GM19452 (cell line): ENCODE data around the gene SPC25.
A peak's percentile ranks its signal among the peaks of the same experiment; 100 is the strongest.
"Not testable (repeated sequence)": the region's sequence is repeated elsewhere in the genome, so short reads cannot be mapped to it uniquely, and the experiment has no call there.

Source experiments
- ATAC-seq: cut with Tn5 transposase; IDR thresholded peaks from one replicate; pipeline ENCODE4 v1.9.1; 2021; ENCODE audit not compliant: unreplicated experiment

SPC25 gene, protein sequence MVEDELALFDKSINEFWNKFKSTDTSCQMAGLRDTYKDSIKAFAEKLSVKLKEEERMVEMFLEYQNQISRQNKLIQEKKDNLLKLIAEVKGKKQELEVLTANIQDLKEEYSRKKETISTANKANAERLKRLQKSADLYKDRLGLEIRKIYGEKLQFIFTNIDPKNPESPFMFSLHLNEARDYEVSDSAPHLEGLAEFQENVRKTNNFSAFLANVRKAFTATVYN

DNA sequence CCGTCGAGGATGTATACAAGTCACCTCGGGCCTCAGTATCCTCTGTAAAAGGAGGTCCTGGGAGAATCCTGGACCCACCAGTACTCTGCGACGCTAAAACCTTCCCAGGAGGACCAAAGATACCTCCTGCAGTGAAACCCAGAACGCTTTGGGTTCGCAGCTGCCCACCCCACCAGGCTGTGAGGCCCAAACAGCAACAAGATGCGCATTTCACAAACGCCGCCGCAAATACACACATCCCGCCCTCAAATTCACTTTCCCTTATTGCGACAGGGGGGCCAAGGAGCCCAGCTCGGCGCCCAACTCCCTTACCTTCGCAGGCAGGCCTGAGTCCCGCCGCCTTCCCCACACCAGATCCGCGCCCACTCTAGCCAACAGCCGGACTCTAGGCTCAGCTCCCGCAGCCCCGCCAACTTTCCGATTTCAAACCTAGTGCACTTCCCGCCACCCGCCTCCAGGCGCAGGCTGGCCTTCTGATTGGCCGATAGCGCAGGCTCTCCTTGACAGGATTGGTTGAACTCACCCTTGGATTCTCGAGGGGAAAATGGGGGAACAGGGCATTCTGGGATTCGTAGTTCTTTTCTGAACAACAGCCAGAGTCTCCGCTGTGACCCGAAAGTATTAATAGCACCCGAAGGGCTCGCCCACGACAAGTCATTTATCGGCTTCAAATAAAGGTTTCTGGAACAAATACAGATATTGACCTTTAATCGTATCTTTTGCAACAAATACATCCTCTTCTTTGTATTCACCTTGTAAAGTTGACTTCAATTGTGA, at the start of gene SPC25:
Gene SPC25, minus strand, starts transcription at position 425 of the 777 bp plus-strand sequence. CDS start 911 bp downstream, outside the sequence.
- peak; percentile 100 for ATAC-seq

DNA sequence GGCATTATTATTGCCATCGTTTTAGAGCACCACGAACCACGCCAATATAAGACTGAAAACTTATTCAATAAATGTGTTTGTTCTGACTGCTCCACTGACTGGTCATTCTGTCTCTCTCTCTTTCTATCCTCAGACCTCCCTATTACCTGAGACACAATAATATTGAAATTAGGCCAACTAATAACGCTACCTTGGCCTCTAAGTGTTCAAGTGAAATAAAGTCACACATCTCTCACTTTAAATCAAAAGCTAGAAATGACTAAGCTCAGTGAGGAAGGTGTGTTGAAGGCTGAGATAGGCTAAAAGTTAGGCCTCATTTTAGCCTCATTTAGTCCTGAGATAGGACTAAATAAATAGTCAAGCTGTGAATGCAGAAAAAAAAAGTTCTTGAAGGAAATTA, 49.7 kb upstream of the SPC25 start:
- ATAC-seq: peak; percentile 84

DNA sequence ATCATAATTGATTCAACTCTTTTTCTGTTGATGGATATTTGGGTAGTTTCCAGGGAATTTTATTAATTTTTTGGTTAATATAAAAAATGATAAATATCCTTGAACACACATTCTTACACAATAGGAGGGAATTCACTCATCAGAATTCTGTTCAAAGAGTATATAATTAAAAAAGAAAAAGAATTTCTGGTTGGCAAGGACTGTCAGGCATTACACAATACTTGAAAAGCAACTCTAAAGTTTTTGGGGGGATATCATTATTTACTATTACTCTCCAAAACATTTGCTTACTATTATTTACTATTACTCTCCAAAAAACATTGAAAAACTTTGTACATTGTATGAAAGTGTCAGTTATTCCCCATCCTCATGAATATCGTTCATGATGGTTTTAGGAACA, 48.8 kb upstream of the SPC25 start:
- ATAC-seq: no peak

DNA sequence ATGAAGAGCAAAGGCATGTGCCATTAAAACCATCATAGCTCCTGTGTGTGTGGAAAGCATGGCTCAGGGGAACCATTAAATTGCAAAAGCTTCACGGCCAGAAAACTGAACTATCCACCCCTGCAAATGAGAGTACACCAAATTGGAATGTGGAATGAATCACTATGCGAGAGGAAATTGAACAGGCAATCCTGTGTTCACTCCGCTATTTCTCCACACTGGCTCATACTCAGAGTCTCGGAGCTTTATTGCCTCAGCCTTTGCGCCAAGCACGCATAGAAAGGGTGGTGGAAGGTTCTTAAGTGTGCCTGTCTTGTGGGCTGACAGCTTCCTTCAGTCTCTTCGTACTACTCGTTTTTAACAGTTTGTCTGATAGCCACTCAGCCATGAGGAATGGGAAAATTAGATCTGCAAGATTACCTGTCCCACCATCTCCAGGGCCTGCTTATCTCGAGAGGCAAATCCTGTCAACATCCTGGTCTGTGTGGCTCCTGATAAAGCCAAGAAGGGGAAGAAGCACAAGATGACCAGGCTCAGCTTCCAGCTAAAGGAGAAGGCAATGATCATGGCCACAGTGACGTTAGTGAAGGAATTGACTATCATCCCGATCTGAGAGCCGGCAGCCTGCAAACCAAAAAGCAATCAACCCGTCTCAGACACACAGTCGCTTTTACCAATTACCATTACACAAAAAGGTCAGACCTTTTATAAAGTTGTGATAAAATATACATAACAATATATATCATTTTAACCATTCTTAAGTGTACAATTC, 45.8 kb upstream of the SPC25 start:
- ATAC-seq: no peak

DNA sequence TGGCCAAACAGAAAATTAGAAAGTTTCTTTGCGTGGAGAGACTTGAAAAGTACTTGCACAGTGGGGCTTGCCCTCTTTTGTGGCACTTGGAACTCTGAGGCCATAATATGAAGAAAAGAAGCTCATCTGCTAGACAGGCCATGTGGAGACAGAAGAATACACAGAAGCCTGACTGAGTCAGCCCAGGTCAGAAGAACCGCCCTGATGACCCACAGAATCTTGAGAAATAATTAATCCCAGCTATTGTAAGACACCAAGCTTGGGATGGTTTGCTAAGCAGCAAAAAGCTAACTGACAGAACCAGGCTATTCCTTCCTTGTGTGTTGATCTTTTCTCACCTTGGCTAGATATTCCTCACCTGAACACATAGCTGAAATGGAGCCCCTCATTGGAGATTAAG, 44.6 kb upstream of the SPC25 start:
- no peak for ATAC-seq

DNA sequence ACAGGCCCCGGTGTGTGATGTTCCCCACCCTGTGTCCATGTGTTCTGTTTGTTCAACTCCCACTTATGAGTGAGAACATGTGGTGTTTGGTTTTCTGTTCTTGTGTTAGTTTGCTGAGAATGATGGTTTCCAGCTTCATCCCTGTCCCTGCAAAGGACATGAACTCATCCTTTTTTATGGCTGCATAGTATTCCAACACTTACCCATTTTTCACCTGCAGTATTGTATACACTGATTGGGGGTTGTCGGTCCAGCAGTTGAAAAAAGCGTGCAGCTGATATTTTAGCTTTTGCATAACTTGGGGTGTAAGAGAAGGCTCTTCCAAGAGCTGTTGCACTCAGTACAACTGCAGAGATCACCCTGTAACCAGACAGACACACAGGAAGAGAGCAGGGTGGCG, 41.9 kb upstream of the SPC25 start:
- not testable (repeated sequence) for ATAC-seq

DNA sequence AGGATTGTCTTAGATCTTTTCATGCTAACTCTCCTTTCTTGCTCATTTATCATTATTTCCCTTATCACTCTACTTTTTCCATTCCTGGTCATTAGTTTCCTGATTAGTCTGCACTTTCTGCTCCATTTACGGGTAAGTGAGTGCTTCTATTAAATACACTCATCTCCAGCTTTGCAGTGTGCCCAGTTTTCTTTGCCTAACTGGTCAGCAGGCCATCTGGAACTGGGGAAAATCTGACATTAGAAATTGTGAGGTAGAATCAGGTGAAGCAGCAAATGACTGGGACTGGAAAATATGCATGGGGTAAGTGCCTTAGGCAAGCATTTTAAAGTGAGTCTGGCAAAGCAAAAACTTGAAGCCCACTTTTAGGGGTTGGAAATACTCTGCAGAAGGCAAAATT, 40.0 kb upstream of the SPC25 start:
- ATAC-seq: no peak

DNA sequence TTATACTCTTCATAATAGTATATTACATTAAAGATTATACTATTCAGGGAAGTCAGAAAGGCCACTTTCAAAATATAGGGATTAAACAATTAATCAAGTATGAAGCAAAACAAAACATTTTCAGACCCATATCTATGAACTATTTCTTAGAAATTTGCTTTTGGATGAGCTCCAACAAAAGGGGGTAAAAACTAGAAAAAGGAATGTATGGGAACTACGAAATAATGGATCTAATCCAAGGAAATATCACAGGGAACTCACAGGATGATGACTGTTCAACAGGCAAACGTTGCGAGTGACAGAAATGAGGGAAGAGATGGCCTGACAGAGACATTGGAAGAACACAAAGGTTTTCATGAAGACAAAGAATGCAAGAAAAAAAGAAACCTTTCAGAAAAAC, 38.8 kb upstream of the SPC25 start:
- no peak for ATAC-seq

DNA sequence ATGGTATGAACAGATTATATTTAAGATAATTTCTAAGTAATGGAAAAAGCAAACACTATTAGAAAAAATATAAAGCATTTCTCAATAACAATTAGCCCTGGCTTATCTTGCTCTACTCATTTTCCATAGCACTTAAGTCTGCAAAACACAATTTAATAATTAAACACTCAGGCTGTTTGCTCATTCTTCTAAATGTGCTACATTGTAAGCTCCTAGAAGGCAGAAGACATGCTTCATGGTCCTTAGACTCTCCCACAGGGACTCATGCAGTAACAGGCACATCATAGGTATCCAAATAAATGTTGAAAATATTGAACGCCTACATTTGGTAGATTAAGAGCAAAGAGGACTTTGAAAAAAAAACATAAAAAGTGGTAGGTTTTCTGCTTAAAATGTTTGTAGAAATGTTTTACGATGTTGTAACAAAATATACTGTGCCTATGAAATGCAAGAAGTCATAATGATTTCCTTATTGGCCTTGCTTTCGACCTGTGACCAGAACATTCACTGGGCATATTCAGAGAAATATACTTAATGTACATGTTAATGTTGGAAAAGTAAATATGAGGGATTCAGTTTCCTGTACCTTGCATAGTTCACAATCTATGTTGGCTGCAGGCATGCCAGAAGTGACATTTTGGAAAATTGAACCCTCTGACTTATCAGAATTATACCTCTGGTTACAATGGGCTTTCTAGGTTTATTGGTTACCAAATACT, 38.0 kb upstream of the SPC25 start:
- no peak for ATAC-seq

DNA sequence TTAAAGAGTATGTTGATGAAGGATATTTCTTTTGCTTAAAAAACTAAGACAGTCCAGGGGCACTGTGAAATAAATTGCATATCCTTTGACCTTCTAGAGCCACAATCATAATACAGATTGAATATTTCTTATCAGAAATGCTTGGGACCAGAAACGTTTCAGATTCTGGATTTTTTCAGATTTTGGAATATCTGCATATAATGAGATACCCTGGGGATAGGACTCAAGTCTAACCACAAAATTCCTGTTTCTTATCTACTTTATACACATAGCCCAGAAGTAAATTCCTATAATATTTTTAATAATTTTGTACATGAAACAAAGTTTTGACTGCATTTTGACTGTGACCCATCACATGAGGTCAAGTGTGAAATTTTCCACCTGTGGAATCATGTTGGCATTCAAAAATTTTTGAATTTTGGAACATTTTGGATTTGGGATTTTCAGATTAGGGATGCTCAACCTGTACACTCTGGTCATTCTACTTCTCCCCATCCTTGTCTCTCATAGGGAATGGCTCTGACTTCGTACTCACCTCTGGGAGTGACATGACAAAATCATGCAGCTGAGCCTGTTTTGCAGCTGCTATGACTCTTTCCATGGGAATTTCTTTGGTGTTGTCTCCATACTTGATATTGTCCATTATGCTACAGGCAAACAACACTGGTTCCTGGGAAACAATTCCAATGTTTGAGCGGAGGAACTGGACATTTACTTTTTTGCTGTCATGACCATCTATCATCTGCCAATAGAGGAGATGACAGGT, 36.6 kb upstream of the SPC25 start:
- ATAC-seq: no peak

DNA sequence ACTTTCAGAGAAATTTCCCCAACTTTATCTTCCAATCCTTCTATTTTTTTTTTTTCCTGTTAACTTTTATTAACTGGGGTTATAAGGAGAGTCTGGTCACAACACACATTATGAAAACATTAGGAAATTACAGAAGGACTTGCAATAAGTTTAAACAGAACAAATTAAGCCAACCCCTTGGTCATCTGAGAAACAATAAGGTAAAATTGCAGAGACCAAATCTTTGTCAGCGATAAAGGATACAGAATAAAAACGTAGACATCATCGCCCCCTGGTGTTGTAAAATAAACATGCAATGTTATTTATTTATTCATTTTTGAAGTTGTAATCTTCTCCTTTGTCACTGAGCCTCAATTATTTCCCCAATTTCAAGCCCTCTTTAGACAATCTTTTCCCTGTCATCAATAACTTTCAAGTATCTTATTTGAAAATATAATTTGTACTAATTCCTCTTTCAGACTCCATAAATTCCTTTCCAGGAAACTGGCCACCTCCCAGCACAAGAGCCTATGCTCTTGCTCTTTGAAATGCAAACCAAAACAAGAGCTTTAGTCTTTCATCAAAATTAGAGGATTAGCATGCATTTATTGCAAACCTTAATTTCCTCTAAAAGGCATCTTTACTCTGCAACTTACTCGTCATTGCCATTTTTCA, 30.4 kb upstream of the SPC25 start:
- no peak for ATAC-seq

DNA sequence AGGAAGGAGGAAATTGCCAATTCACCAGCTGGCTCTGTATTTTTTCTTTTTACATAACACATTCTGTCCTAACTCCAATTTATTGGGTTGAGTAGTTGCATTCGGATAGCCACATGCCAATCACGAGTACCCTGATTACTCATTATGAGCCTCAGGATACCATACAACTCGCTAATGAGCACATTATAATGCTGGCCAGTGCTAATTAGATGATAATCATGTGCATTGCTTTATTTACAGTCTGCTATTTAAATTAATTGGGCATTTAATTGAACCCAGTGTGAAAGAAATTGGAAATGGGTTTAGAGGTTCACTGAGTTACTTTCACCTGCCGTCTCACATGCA, 26.1 kb upstream of the SPC25 start:
- ATAC-seq: no peak

DNA sequence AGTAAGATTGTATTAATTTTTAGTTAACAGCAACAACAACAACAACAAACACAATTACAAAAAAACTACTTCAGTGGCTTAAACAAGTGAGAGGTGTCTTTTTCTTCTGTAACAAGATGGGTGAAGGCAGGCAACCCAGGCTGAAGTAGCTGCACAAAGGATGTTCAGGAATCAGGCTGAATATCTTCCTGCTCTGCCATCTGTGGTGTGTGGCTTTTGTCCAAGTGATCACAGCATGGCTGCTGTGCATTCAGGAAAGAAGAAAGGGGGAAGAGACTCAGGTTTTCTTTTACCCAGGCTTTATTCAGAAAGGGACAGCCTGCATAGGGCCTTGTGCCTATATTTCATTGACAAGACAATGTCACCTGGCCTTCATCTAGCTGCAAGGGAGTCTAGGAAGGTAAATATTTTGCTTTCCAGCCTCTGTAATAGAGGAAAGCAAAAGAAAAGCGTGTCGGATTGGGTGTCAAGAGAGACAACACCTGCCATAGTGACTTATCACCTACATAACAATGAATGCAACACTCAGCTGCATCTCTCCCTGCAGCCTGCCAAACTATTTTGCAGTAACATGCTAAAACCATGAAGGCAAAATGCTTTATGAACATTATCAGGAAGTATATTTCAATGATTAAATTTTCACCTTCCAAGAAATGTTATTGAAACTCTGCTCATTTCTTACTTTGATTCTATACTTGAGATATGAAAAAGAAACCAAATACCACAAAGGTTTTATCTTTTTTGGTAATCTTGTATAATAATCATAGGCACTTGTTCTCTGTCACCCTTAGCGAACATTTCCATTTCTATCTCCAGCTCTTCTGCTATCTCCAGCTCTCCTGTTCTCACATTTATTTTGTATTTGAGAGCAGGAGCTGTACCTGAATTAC, 25.5 kb upstream of the SPC25 start:
- ATAC-seq: no peak

DNA sequence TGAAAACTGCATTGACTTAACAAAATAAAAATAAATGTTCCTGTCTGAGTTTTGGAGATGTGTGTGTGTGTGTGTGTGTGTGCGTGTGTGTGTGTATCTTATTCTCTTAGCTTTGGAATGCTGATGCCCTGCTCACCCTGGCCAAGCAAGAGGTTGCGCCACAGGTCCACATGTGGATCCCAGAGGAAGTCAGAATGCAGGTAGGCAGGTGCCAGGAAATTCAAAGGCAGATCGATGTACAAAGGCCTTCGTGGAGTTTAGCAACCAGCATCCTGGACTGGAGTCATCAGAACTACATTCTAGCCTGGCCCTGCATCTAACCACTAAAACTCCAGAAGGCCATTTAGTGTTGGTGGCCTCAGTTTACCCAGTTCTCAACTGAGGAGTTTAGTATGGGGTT, 23.3 kb upstream of the SPC25 start:
- ATAC-seq: no peak

DNA sequence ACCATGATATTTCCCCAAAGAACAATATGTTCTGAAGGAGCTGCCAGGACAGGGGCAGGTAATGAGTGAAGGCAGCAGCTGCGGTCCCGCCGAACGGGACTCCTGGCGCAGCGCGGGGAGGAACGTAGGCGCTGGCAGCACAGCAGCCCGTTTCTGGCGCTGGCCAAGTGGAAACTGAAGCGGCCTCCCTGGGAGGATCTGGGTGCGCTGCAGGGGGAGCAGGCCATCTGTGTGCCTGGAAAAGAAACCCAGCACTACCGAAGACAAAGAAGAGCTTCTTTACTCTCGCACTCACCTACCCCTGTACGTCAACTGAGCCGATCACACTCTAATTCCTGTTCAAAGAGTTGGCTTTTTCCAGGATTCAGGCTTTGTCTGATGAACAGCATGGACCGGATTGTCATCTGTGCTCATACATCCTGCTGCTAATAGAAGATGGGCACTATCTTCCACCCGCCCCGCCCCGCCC, 22.7 kb upstream of the SPC25 start:
- no peak for ATAC-seq

DNA sequence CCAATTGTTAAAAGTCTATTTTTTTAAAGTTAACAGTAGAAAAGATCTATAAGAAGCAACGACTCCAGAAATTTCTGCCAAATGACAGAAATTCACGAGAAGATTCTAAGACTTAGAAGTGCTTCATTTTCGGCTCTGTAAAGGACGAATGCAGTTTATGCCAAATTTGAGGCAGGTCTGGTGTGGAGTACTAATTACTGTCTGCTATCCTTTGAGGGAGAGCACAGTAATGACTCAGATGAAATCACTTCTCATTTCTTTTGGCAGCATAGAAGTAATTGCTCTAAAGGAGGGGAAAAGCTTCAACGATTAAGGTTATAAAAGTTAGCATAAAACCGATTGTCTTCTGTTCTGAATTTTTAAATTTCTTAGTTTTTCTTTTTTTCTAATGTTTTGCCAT, 22.2 kb upstream of the SPC25 start:
- ATAC-seq: no peak

DNA sequence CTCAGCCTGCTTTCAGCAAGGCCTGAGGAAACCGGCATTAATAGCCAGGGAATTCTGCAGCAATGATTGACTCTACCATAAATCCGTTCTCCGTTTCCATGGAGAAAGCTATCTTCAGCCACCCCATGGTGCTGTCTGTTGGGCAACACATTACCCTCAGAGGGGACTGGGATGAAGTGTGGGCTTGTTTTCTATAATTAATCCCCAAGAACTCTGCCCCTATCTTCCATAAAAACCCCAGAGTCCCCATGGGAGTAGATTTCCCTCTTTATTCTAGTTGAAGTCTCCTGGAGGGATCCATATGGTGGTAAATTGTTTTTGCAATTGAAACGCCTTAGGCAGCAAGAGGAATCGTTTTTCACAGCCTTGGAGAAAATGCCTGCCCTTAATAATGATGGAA, 20.1 kb upstream of the SPC25 start:
- ATAC-seq: no peak

DNA sequence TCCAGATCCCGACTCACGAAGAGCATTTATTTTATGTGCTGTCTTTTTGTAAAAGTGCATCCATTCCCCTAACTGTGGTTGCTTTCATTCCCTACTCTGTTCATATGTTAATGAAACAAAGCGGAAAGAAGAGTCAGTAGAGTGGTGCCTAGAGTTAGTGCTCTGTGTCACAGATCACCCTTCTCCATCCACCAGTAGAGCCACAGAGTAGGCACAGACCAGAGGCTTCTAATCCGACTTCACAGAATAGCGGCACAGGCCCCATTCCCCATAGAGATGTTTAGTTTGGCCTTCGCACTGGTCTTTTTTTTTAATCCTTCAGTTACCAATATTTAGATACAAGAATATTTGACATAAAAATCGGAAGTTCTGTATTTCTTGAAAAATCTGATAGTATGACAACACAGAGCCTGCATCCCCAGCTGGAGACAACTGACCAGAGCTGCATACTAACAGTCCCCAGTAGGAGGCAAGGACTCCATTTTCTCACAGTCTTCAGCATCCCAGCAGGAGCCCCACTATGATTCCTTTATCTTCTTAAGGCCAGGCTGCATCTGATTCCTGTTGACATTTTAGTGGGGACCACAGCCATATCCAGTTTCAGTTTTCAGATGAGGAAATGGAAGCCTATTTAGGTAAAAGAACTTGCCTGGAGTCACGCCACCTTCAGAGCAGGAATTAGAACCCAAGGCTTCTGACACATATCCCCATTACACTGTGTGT, 17.9 kb upstream of the SPC25 start:
- ATAC-seq: no peak
